Memory B cell (primary cell): ENCODE data around the gene STON1.

ENCODE experiments used
- ATAC-seq: fragments of 150-1000 bp; cut with Tn5 transposase; 2 replicates; pipeline ENCODE4 v1.10.0; 2021; ENCODE audit warnings: low read depth, mild to moderate bottlenecking, moderate library complexity
- DNase-seq, 2 donors: peaks; one replicate each; pipeline ENCODE4 v3.0.0; 2022; ENCODE audit warnings: low spot score in 2 of 2
- H3K27ac Mint-ChIP-seq: one replicate; pipeline ENCODE4 v1.8.0; 2022; ENCODE audit warnings: mild to moderate bottlenecking, moderate library complexity, mixed read lengths
- H3K27me3 Mint-ChIP-seq: one replicate; pipeline ENCODE4 v1.8.0; 2022; ENCODE audit warnings: mixed read lengths
- H3K36me3 Mint-ChIP-seq: one replicate; pipeline ENCODE4 v1.8.0; 2022; ENCODE audit warnings: mild to moderate bottlenecking, mixed read lengths
- H3K4me1 Mint-ChIP-seq: one replicate; pipeline ENCODE4 v1.8.0; 2022; ENCODE audit warnings: mixed read lengths
- H3K4me3 Mint-ChIP-seq: one replicate; pipeline ENCODE4 v1.8.0; 2022; ENCODE audit warnings: mild to moderate bottlenecking, moderate library complexity, mixed read lengths
- H3K9me3 Mint-ChIP-seq: one replicate; pipeline ENCODE4 v1.8.0; 2022; ENCODE audit warnings: mixed read lengths

STON1 gene

DNA sequence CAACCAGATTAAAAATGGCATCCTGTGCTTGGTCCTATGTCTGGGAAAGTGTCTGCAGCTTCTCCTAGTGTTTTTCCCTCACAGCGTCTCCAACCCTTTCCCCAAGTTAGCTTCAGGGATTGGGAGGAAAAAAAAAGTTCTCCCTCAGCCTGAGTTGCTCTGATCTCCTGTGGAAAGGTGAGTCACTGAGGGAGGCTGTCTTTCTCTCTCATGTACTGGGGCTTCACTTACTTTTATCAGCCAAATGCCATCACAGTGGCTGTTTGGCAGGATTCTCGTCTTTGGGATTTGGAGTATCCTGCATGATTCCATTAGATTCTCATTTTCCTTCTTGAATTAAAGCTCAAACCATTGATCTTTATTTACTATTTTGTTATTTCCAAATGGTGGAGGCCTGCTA is 105.8 kb downstream of the STON1 start:
- Mint-ChIP-seq H3K27ac (no peak overlapping the region), H3K27me3 (peaks cover 11% of the 10 kb centered on the region), H3K9me3 (peaks cover 7% of the 10 kb centered on the region), H3K4me3 (no peak overlapping the region), H3K4me1 (no peaks in the 10 kb centered on the region), H3K36me3 (no peaks in the 10 kb centered on the region)
- DNase-seq (no peak), ATAC-seq (no peak)

DNA sequence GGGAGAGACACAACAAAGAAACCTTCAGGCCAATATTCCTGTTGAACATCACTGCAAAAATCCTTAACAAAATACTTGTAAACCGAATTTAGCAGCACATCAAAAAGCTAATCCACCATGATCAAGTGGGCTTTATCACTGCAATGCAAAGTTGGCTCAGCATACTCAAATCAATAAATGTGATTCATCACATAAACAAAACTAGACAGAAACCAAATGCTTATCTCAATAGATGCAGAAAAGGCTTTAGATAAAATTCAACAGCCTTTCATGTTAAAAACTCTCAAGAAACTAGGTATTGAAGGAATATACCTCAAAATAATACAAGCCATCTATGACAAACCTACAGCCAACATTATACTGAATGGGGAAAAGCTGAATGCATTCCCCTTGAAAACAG is 108.3 kb downstream of the STON1 start:
- Mint-ChIP-seq H3K27me3 (peaks cover 11% of the 10 kb centered on the region), H3K36me3 (no peaks in the 10 kb centered on the region), H3K4me3 (no peak overlapping the region), H3K4me1 (no peaks in the 10 kb centered on the region), H3K27ac (no peak overlapping the region), H3K9me3 (peaks cover 7% of the 10 kb centered on the region)
- ATAC-seq (no peak), DNase-seq (no peak)
